Superior temporal gyrus (tissue), 1 donor: ENCODE measurements around the gene FAM118B.

Experiments used
- DNase-seq: peaks from one replicate; pipeline ENCODE4 v3.0.0-alpha.2; 2016; ENCODE audit errors: extremely low spot score

FAM118B gene

GRCh38 chr11:126211236-126212088 lies at the start of gene FAM118B, which contains the start of gene RPUSD4:
FAM118B (plus strand) TSS chr11:126211782; CDS start chr11:126235002, 23,220 bp downstream.
RPUSD4 (minus strand) TSS chr11:126211650; CDS start chr11:126211638, 12 bp downstream.
- DNase-seq, result peak; percentile 98

- DNase-seq, result no peak
These were observed 49.1 kb upstream of the FAM118B start for GRCh38 chr11:126162306-126163030.

DNA sequence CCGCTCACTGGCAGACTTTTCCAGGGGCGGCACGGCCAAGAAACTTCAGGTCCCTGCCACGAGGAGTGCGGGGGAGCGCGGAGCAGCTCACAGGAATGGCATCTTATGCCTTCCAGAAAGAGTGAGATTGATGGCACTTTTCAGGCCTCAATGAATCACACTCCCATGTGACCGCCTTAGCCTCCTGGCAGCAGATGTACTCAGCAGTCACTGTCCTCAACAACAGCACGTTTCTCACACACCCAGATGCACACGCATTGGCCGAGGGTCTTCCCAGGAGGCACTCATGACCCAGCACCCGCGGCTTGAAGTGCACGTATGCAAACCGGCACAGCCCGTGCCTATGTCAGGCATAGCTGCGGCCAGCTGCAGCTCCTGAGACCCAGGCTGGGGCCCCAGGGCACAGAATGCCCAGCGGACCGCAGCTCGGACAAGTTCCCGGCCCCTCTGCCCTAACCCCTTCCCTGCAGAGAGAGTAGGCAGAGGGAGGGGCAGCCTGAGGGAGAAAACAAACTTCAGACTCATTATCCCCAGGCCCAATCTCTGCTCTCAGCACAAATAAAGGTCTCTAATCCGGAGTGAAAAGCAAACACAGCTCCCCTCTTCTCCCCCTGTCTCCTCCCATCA lies 48.4 kb upstream of the FAM118B start:
- no peak for DNase-seq

DNA sequence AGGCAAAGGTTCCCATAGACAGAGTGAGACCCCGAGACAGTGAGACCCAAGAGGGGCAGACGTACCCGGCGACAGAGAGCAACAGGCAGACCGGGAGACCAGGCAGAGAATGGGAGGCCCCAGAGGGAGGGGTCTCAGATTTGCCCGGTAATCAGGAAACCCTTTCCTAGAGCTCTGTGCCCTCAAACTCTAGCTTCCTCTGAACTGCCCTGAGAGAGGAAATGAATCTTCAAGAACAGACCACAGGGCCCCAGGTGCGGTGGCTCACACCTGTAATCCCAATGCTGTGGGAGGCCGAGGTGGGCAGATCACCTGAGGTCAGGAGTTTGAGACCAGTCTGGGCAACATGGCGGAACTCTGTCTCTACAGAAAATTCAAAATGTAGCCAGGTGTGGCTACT lies 47.8 kb upstream of the FAM118B start:
- no peak for DNase-seq

DNA sequence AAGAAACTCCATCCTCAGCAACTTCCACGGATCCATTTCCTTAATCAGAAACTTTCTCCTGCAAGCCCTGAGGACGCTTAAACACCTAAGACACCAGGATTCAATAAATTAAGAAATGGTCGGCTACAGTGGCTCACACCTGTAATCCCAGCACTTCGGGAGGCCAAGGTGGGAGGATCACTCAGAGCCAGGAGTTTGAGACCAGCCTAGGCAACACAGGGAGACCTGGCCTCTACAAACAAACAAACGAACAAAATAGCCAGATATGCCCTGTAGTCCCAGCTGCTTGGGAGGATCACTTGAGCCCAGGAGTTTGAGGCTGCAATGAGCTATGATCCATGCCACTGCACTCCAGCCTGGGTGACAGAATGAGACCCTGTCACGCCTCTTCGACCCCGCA lies 46.8 kb upstream of the FAM118B start:
- no peak for DNase-seq

DNA sequence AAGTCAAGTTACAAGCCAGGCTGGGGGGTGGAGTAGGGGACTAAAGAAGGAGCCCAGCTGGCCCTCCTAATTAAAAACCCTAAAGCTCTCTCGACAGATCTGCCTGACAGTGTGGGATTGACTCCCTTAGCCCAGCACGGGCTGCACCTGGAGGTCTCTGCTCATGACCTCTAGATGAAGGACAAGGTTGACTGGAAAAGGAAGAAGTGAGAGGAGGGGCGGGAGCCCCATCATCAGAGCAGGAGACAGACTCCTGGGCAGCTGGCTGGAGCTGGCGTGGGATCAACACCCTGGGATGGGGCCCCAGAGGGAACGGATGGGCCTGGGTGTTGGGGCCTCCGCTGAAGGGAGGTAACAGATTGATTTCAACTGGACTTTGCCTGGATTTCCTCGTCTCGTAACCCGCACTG lies 46.3 kb upstream of the FAM118B start:
- DNase-seq, result no peak

GRCh38 chr11:126165757-126166156 lies 45.8 kb upstream of the FAM118B start:
- DNase-seq, result no peak

DNA sequence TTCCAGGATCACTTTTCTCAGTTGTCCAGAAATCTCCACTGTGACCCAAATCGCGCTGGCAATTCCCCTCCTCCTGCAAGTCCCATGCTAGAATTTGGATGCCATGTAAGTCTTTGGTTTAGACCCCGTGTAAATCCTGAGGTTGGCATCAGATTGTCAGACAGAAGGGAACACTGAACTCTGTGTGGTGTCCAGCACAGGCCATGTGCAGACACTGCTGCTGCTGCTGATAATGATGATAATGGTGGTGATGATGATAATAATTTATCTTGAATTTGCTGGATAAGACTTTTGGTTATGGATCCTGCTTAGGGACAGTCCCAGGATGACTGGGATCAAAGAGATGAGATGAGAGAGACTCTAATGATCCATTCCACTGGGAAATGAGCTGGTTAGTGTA lies 45.2 kb upstream of the FAM118B start:
- no peak for DNase-seq

GRCh38 chr11:126167488-126167887 lies 44.1 kb upstream of the FAM118B start:
- no peak for DNase-seq

DNA sequence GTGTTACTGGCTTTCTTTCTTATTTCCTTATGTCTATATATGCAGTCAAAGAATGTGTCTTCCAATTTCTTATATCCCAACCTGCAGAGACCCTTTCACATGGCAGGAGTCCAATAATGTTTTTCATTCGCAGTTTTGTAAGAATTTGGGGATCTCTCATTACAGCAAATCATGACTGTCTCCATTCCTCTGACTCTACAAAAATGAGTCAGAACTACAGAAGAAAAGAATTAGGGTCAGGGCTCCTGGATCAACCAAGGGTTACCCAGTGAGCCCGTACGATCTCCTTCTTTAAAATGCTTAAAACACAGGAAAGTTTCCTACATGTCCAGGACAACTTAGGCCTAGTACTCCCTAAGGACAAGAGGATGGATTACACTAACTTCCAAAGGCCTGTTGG lies 42.3 kb upstream of the FAM118B start:
- no peak for DNase-seq

DNA sequence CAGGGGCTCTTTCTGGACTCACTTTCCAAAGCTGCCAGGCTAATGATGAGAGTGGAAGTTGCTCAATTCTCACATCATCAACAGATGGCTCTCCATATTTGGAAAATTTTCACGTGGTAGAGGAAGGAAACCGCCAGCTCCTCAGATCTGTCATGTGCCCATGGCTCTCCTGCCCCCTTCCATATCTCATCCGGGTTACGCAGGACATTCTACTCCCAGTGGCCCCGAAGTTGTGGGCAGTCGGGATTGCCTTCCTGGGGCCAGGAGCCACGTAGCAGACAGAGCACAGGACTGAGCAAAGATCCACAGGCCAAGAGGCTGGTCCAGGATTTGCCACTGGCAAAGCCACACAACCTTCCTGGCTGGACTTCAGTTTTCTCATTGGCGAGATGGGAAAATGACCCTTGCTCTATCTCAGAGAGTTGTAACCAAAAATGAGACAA lies 39.0 kb upstream of the FAM118B start:
- no peak for DNase-seq

GRCh38 chr11:126173257-126173656 lies 38.3 kb upstream of the FAM118B start:
- no peak for DNase-seq

GRCh38 chr11:126174816-126175215 lies 36.8 kb upstream of the FAM118B start:
- DNase-seq, result no peak

GRCh38 chr11:126175393-126175792 lies 36.2 kb upstream of the FAM118B start:
- DNase-seq, result no peak

GRCh38 chr11:126176853-126177470 lies 34.6 kb upstream of the FAM118B start:
- DNase-seq, result no peak

DNA sequence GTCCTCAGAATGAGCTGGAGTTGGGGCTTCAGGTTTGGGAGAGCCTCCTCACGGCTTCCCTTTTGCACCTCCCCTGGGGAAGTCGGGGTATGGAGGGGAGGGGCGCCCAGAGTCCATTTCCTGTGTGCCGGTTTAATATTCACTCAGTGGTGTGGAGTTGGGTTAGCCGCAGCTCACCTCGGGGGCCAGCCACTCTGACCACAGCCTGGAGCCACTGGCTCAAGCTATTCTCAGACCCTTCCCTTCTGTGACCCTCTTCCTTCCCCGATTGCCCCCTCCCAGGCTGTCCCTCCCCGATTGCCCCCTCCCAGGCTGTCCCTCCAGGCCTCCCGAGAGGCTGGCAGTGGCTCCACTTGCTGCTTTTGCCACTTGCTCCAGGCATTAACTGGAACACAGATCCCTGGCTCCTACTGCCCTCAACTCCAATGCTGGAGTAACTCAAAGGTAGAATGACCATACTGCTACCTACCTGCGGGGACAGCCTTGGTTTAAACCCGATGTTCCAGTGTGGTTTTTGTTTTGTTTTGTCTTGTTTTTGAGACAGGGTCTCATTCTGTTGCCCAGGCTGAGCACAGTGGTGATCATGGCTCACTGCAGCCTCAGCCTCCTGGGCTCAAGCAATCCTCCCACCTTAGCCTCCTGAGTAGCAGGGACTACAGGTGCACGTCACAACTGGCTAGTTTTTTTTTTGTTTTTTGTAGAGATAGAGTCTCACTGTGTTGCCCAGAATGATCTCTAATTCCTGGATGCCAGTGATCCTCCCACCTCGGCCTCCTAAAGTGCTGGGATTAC lies 29.4 kb upstream of the FAM118B start:
- DNase-seq, result no peak

DNA sequence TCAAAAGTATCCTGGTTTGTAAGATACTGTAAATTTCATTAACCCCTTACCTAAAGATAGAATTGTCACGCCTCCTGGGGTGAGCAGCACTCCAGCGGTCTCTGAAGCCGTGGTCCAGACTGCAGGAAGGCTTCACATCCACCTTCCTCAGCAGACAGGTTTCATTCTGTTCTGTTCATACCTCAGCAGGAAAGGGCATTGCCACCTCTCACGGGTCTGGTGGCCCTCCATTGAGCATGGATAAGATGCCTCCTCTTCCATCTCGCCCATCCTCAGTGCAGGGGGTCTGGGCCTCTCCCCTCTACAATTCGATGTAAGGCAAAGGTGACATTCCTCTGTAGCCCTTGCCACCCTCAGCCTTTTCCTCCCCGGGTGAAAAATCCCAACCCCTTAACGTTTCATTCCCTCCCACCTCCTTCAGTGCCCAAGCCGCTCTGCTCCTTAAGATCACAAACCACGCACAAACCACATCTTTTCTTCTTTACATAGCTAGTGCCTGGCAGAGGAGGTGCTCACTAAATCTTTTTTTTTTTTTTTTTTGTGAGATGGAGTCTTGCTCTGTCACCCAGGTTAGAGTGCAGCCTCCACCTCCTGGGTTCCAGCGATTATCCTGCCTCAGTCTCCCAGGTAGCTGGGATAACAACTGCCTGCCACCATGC lies 28.7 kb upstream of the FAM118B start:
- no peak for DNase-seq

GRCh38 chr11:126185259-126186024 lies 26.1 kb upstream of the FAM118B start:
- no peak for DNase-seq

- no peak for DNase-seq
These were observed 25.4 kb upstream of the FAM118B start for GRCh38 chr11:126186025-126186698.
